NK-92 treated with Interleukin-12 subunit alpha and Interleukin-12 subunit beta, amount 100 ng/mL, for 24 hours (cell line): ENCODE measurements around the gene STAC2.

Experiments used
- DNase-seq: peaks from one replicate; lab custom pipeline; 2025; lab: John Stamatoyannopoulos, UW

The STAC2 gene

DNA sequence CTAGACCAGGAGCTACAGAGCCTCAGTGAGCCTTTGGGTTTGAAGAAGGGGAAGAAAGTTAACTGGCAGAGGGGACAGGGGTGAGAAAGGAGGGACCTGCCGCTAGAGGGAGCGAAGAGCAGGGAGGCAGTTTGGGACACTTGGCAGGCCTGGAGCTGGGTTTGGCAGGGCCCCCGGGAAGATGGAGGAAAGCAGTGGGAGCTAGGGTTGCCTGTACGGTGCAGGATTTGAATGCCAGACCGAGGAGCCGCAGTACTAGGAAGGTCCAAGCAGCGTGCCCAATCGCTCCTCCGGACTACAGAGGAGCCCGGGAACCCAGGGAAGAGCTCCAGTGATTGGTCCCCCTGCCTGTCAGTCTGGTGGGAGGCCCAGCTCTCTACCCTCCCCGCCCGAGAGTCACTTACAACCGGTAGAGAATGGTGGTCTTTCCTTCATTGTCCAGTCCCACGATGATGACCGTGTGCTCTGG, 61.0 kb downstream of the STAC2 start:
- DNase-seq = no peak

DNA sequence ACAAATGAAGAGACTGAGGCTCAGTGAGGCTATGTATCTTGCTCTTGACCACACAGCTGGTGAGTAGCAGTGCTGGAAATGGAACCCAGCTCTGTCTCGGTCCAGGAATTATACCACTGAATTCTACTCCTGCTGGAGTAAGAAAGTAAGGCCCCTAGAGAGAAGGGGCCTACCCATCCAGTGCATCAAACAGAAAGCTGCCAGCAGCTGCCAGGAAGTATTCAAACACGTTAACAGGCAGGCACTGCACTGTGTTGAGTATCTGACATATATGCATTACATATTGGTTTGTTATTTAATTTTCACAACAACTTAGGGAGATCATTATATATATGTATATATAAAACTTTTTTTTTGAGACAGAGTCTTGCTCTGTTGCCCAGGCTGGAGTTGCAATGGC, 63.8 kb downstream of the STAC2 start:
- no peak for DNase-seq
